PC-9 (cell line): ENCODE measurements around the gene TNFAIP1. TPM values are rescaled to one million over a fixed set of nuclear protein-coding genes. Genes with fewer than 3 reads are reported as not detected.

Experiments used
- BruUV-seq: library from RNA; stranded (reverse); fragments of 400-500 nt; replicated peaks from 2 replicates; lab custom pipeline; 2021; lab: Mats Ljungman, UMichigan
- CTCF ChIA-PET: fragments of 300-600 bp; sonication (Branson Sonifier 250); formaldehyde crosslinking; loops from one replicate; lab custom pipeline; 2022; ENCODE audit warnings: antibody characterized with exemption; lab: Charles Lee
- POLR2A ChIA-PET: fragments of 300-600 bp; sonication (Branson Sonifier 250); formaldehyde crosslinking; loops from one replicate; lab custom pipeline; 2022; ENCODE audit warnings: antibody characterized with exemption; ENCODE audit not compliant: unreplicated experiment; lab: Charles Lee
- DNase-seq, 2 experiments: peaks; one replicate each; pipeline versions ENCODE4 v3.0.0 to v3.0.0-alpha.2; 2015 to 2022; ENCODE audit warnings: mixed read lengths in 1 of 2
- H2AFZ ChIP-seq: fragments of 200-600 bp; sonication (generic); 2 replicates; pipeline ENCODE4 v1.8.1; 2017; ENCODE audit warnings: antibody characterized with exemption
- H3F3A ChIP-seq: fragments of 200-600 bp; sonication (generic); 2 replicates; pipeline ENCODE4 v1.8.1; 2017; ENCODE audit warnings: antibody characterized with exemption, mild to moderate bottlenecking, low read depth; ENCODE audit not compliant: insufficient read depth
- H3K27ac ChIP-seq: fragments of 200-600 bp; sonication (generic); 2 replicates; pipeline ENCODE4 v1.6.1; 2016; ENCODE audit warnings: mixed run types
- H3K27me3 ChIP-seq: fragments of 200-600 bp; sonication (generic); 2 replicates; pipeline ENCODE4 v1.6.1; 2016; ENCODE audit warnings: low read depth, mixed run types; ENCODE audit not compliant: insufficient read depth
- H3K36me3 ChIP-seq: fragments of 200-600 bp; sonication (generic); 2 replicates; pipeline ENCODE4 v1.6.1; 2016; ENCODE audit warnings: low read depth, mixed run types
- H3K4me1 ChIP-seq: fragments of 200-600 bp; sonication (generic); replicated peaks from 2 replicates; pipeline ENCODE4 v1.6.1; 2016; ENCODE audit warnings: mixed run types; ENCODE audit not compliant: insufficient read depth
- H3K4me2 ChIP-seq: fragments of 200-600 bp; sonication (generic); 2 replicates; pipeline ENCODE4 v1.6.1; 2017; ENCODE audit warnings: mixed run types
- H3K4me3 ChIP-seq: fragments of 200-600 bp; sonication (generic); 2 replicates; pipeline ENCODE4 v1.6.1; 2016; ENCODE audit warnings: mixed run types
- H3K79me2 ChIP-seq: fragments of 200-600 bp; sonication (generic); 2 replicates; pipeline ENCODE4 v1.6.1; 2017; ENCODE audit warnings: low read depth, mixed run types
- H3K9me2 ChIP-seq: fragments of 200-600 bp; sonication (generic); 2 replicates; pipeline ENCODE4 v1.8.1; 2017; ENCODE audit warnings: mild to moderate bottlenecking; ENCODE audit not compliant: insufficient read depth
- H3K9me3 ChIP-seq: fragments of 200-600 bp; sonication (generic); 2 replicates; pipeline ENCODE4 v1.8.1; 2016; ENCODE audit warnings: low read depth; ENCODE audit not compliant: insufficient read depth
- H4K20me1 ChIP-seq: fragments of 200-600 bp; sonication (generic); 2 replicates; pipeline ENCODE4 v1.8.1; 2017; ENCODE audit not compliant: insufficient read depth
- CTCF ChIP-seq: fragments of 200-600 bp; sonication (generic); conservative IDR thresholded peaks from 2 replicates; pipeline ENCODE4 v1.6.1; 2017; ENCODE audit warnings: mixed run types, antibody characterized with exemption, mild to moderate bottlenecking, moderate library complexity
- EZH2 ChIP-seq: fragments of 200-600 bp; sonication (generic); IDR thresholded peaks from 2 replicates; pipeline ENCODE4 v1.8.0; 2017; ENCODE audit warnings: antibody characterized with exemption, low read depth
- intact Hi-C: fragments of 100-400 bp; cut with micrococcal nuclease; formaldehyde crosslinking; loops from one replicate; pipeline ENCODE4 v1.10.0; 2022; ENCODE audit not compliant: unreplicated experiment
- total RNA-seq: library from RNA; stranded (reverse); gene quantifications from 2 replicates; pipeline ENCODE4 v1.2.3, GENCODE V29; 2021

The TNFAIP1 gene
- total RNA-seq, 1 experiment from 2014 or later: 46.8 TPM

- Histone ChIP-seq H3F3A (peaks cover 17% of the 10 kb centered on the region; the same call in 1 of the 2 replicates), H3K4me3 (no peak overlapping the region), H3K27ac (no peak overlapping the region), H3K4me1 (peaks cover 18% of the 10 kb centered on the region), H4K20me1 (no peaks in the 10 kb centered on the region; the same call in 1 of the 2 replicates), H3K4me2 (no peak overlapping the region), H3K9me2 (no peaks in the 10 kb centered on the region), H3K79me2 (no peaks in the 10 kb centered on the region), H3K9me3 (no peaks in the 10 kb centered on the region), H3K27me3 (no peaks in the 10 kb centered on the region), H3K36me3 (0 out of 2 replicates have a peak, but pooled peaks cover 4% of the 10 kb centered on the region), H2AFZ (no peak overlapping the region)
- CTCF ChIA-PET: interaction anchor here (0.6 kb wide), 1 partner anchor 1565 kb away, joined by 6 read pairs; no protein-coding TSS in a partner anchor
- BruUV-seq: no TSS peak
- TF ChIP-seq CTCF (no peak), EZH2 (no peak)
- intact Hi-C loops: no loop called here
- no peak for DNase-seq
- POLR2A ChIA-PET: no interaction called here
Measured at GRCh38 chr17:28366605-28367004, 31.0 kb downstream of the TNFAIP1 start.

- Histone ChIP-seq H3K9me3 (no peaks in the 10 kb centered on the region), H3K27ac (no peak overlapping the region), H3K36me3 (0 out of 2 replicates have a peak, but pooled peaks cover 4% of the 10 kb centered on the region), H3K4me2 (no peak overlapping the region), H3K4me3 (no peak overlapping the region), H2AFZ (no peak overlapping the region), H4K20me1 (no peaks in the 10 kb centered on the region; the same call in 1 of the 2 replicates), H3K27me3 (no peaks in the 10 kb centered on the region), H3K4me1 (peaks cover 18% of the 10 kb centered on the region), H3K79me2 (no peaks in the 10 kb centered on the region), H3K9me2 (no peaks in the 10 kb centered on the region), H3F3A (peaks cover 17% of the 10 kb centered on the region; the same call in 1 of the 2 replicates)
- intact Hi-C loops: no loop called here
- ChIA-PET POLR2A (interaction anchor here (0.7 kb wide), 1 partner anchor 151 kb away, joined by 7 read pairs; no protein-coding TSS in a partner anchor), CTCF (no interaction called here)
- BruUV-seq: no TSS peak
- no peak for DNase-seq
- TF ChIP-seq CTCF (no peak), EZH2 (no peak)
Measured at GRCh38 chr17:28367641-28368305, 32.2 kb downstream of the TNFAIP1 start.

- H3K27me3 ChIP-seq: no peaks in the 10 kb centered on the region
- intact Hi-C loops: no loop called here
- DNase-seq: no peak
- no peak overlapping the region for H3K4me2 ChIP-seq
- peaks cover 17% of the 10 kb centered on the region; the same call in 1 of the 2 replicates for H3F3A ChIP-seq
- H4K20me1 ChIP-seq: no peaks in the 10 kb centered on the region; the same call in 1 of the 2 replicates
- CTCF ChIA-PET: no interaction called here
- no peak overlapping the region for H3K27ac ChIP-seq
- H2AFZ ChIP-seq: no peak overlapping the region
- no TSS peak for BruUV-seq
- POLR2A ChIA-PET: no interaction called here
- TF ChIP-seq CTCF (no peak), EZH2 (no peak)
- H3K9me3 ChIP-seq: no peaks in the 10 kb centered on the region
- H3K36me3 ChIP-seq: 0 out of 2 replicates have a peak, but pooled peaks cover 4% of the 10 kb centered on the region
- H3K79me2 ChIP-seq: no peaks in the 10 kb centered on the region
- H3K4me1 ChIP-seq: peaks cover 18% of the 10 kb centered on the region
- no peak overlapping the region for H3K4me3 ChIP-seq
- H3K9me2 ChIP-seq: no peaks in the 10 kb centered on the region
Measured at GRCh38 chr17:28368306-28368831, 32.8 kb downstream of the TNFAIP1 start.
